ENCODE measurements around the gene BRSK1.

BRSK1 gene

GRCh38 chr19:55285229-55285890 lies 1.6 kb downstream of the BRSK1 start:
- H3K27ac ChIP-seq, result peak overlapping the region; percentile 89 to 92
- H3K4me3 ChIP-seq, result peak overlapping the region; percentile 76
- TF ChIP-seq, protein P1, sequence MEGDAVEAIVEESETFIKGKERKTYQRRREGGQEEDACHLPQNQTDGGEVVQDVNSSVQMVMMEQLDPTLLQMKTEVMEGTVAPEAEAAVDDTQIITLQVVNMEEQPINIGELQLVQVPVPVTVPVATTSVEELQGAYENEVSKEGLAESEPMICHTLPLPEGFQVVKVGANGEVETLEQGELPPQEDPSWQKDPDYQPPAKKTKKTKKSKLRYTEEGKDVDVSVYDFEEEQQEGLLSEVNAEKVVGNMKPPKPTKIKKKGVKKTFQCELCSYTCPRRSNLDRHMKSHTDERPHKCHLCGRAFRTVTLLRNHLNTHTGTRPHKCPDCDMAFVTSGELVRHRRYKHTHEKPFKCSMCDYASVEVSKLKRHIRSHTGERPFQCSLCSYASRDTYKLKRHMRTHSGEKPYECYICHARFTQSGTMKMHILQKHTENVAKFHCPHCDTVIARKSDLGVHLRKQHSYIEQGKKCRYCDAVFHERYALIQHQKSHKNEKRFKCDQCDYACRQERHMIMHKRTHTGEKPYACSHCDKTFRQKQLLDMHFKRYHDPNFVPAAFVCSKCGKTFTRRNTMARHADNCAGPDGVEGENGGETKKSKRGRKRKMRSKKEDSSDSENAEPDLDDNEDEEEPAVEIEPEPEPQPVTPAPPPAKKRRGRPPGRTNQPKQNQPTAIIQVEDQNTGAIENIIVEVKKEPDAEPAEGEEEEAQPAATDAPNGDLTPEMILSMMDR (IDR thresholded peaks at IDR 0.05), result no peak
- no peak for DNase-seq (ENCODE audit: low spot score)

DNA sequence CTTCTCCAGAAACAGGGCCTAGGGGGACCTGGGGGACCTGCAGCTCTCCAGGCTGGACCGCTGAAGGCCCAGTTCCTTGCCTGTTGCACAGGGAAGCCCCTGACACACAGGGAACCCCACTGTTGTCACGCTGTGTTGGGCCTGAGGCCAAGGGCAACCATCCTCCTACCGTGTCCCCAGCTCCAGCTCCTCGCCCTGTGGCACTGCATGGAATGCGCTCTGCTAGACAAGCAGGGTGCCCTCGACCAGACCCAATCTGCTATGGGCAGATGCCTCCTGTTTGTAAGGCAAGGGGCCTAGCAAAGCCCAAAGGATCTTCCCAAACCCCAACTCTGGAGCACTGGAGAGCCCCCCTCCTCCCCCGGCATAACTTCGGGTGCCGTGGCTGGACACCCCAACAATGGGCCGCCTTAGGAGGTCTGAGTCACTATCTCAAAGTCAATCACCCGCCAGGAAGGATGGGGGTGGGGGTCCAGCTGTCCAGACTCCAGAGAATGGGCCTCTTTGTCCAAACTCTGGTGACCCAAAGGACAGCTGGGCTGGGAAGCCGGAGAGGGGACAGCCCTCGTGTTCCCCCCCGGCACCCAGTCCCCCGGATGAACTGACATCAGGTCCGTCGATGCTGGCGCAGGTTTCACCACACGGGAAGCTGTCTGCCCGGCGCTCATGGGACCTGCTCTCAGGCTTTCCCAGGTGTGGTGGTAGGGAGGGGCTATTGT lies 3.7 kb downstream of the BRSK1 start:
- no peak overlapping the region for H3K4me3 ChIP-seq
- TF ChIP-seq, protein P1 (IDR thresholded peaks at IDR 0.05), result no peak
- DNase-seq (ENCODE audit: low spot score), result no peak
- peak overlapping the region in 1 of 2 donors; percentile 6 for H3K27ac ChIP-seq

GRCh38 chr19:55289117-55289796 lies 5.5 kb downstream of the BRSK1 start:
- TF ChIP-seq, protein P1 (IDR thresholded peaks at IDR 0.05), result no peak

GRCh38 chr19:55297267-55297666 lies 13.5 kb downstream of the BRSK1 start:
- no peak overlapping the region for H3K4me3 ChIP-seq
- DNase-seq (ENCODE audit: low spot score), result no peak
- TF ChIP-seq, protein P1 (IDR thresholded peaks at IDR 0.05), result no peak
- no peak overlapping the region for H3K27ac ChIP-seq

More at GRCh38 chr19:55289117-55289796, 5.5 kb downstream of the BRSK1 start:
- no peak for DNase-seq (ENCODE audit: low spot score)
- Histone ChIP-seq H3K27ac (no peak overlapping the region), H3K4me3 (no peak overlapping the region)

GRCh38 chr19:55299991-55300390 lies 16.2 kb downstream of the BRSK1 start:
- no peak for DNase-seq (ENCODE audit: low spot score)
- Histone ChIP-seq H3K27ac (no peak overlapping the region), H3K4me3 (no peak overlapping the region)
- TF ChIP-seq, protein P1 (IDR thresholded peaks at IDR 0.05), result no peak

- no peak for DNase-seq (ENCODE audit: low spot score)
- Histone ChIP-seq H3K4me3 (no peak overlapping the region), H3K27ac (no peak overlapping the region)
- TF ChIP-seq, protein P1 (IDR thresholded peaks at IDR 0.05), result no peak
These were observed 17.2 kb downstream of the BRSK1 start for GRCh38 chr19:55300886-55301458.
